A673 (cell line): ENCODE measurements around the gene EYS. TPM values are rescaled to one million over a fixed set of nuclear protein-coding genes. Genes with fewer than 3 reads are reported as not detected.

Source experiments
- BruUV-seq: library from RNA; stranded (reverse); fragments of 400-500 nt; replicated peaks from 2 replicates; lab custom pipeline; 2021; lab: Mats Ljungman, UMichigan
- CTCF ChIA-PET: fragments of 300-600 bp; sonication (Branson Sonifier 250); formaldehyde crosslinking; loops from one replicate; lab custom pipeline; 2022; ENCODE audit warnings: antibody characterized with exemption; lab: Charles Lee
- POLR2A ChIA-PET: fragments of 300-600 bp; sonication (Branson Sonifier 250); formaldehyde crosslinking; loops from one replicate; lab custom pipeline; 2022; ENCODE audit warnings: antibody characterized with exemption; ENCODE audit not compliant: low non-redundant PET; lab: Charles Lee
- DNase-seq: peaks from one replicate; pipeline ENCODE4 v3.0.0-alpha.2; 2015; ENCODE audit warnings: low spot score
- H3K27ac ChIP-seq: fragments of 200-600 bp; sonication (generic); 2 replicates; pipeline ENCODE4 v1.5.1; 2016; ENCODE audit warnings: mixed run types, low read depth, mild to moderate bottlenecking, mixed read lengths, antibody characterized with exemption, low read length; ENCODE audit not compliant: poor library complexity, severe bottlenecking
- H3K27me3 ChIP-seq: fragments of 200-600 bp; sonication (generic); replicated peaks from 2 replicates; pipeline ENCODE4 v1.6.1; 2017; ENCODE audit warnings: mixed run types, low read depth, mild to moderate bottlenecking, mixed read lengths, antibody characterized with exemption, low read length; ENCODE audit not compliant: insufficient read depth, poor library complexity
- H3K36me3 ChIP-seq: fragments of 200-600 bp; sonication (generic); 2 replicates; pipeline ENCODE4 v1.6.1; 2016; ENCODE audit warnings: mixed run types, mild to moderate bottlenecking, mixed read lengths, antibody characterized with exemption, low read length; ENCODE audit not compliant: insufficient read depth, poor library complexity, severe bottlenecking
- H3K4me1 ChIP-seq: fragments of 200-600 bp; sonication (generic); 2 replicates; pipeline ENCODE4 v1.6.1; 2017; ENCODE audit warnings: mixed run types, mild to moderate bottlenecking, mixed read lengths, antibody characterized with exemption, low read length; ENCODE audit not compliant: insufficient read depth, poor library complexity, severe bottlenecking
- H3K4me3 ChIP-seq: fragments of 200-600 bp; sonication (generic); 2 replicates; pipeline ENCODE4 v1.5.1; 2016; ENCODE audit warnings: low read depth, mixed run types, mild to moderate bottlenecking, mixed read lengths, low read length; ENCODE audit not compliant: poor library complexity, severe bottlenecking
- H3K9me3 ChIP-seq: fragments of 200-600 bp; sonication (generic); 2 replicates; pipeline ENCODE4 v1.6.1; 2016; ENCODE audit warnings: mixed run types, low read depth, mild to moderate bottlenecking, mixed read lengths, antibody characterized with exemption, low read length; ENCODE audit not compliant: poor library complexity, severe bottlenecking
- EZH2 ChIP-seq: fragments of 200-600 bp; sonication (generic); IDR thresholded peaks from 2 replicates; pipeline ENCODE4 v1.6.1; 2017; ENCODE audit warnings: borderline replicate concordance, low read depth, mild to moderate bottlenecking, mixed read lengths, antibody characterized with exemption, low read length; ENCODE audit not compliant: poor library complexity, severe bottlenecking
- intact Hi-C: fragments of 100-400 bp; cut with micrococcal nuclease; formaldehyde crosslinking; loops from one replicate; pipeline ENCODE4 v1.10.0; 2022; ENCODE audit not compliant: unreplicated experiment
- total RNA-seq: library from RNA; stranded (reverse); gene quantifications from 2 replicates; pipeline ENCODE4 v1.2.3, GENCODE V29; 2021
- TF ChIP-seq, protein P1 (sequence below): fragments of 300-800, 200-600 bp; sonication (generic); conservative IDR thresholded peaks from 2 replicates; pipeline ENCODE4 v1.5.1; 2017; ENCODE audit warnings: low read depth, mild to moderate bottlenecking, antibody characterized with exemption, low read length, moderate library complexity, mixed read lengths

EYS gene
- total RNA-seq, 1 experiment from 2014 or later, result 0.47 TPM

- ChIA-PET POLR2A (no interaction called here), CTCF (no interaction called here)
- no TSS peak for BruUV-seq
- H3K4me1 ChIP-seq, result no peaks in the 10 kb centered on the region
- TF ChIP-seq EZH2, result no peak
- TF ChIP-seq, protein P1, sequence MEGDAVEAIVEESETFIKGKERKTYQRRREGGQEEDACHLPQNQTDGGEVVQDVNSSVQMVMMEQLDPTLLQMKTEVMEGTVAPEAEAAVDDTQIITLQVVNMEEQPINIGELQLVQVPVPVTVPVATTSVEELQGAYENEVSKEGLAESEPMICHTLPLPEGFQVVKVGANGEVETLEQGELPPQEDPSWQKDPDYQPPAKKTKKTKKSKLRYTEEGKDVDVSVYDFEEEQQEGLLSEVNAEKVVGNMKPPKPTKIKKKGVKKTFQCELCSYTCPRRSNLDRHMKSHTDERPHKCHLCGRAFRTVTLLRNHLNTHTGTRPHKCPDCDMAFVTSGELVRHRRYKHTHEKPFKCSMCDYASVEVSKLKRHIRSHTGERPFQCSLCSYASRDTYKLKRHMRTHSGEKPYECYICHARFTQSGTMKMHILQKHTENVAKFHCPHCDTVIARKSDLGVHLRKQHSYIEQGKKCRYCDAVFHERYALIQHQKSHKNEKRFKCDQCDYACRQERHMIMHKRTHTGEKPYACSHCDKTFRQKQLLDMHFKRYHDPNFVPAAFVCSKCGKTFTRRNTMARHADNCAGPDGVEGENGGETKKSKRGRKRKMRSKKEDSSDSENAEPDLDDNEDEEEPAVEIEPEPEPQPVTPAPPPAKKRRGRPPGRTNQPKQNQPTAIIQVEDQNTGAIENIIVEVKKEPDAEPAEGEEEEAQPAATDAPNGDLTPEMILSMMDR, result no peak
- no peak for DNase-seq
- H3K36me3 ChIP-seq, result no peaks in the 10 kb centered on the region
- H3K27me3 ChIP-seq, result no peaks in the 10 kb centered on the region
- no peak overlapping the region for H3K27ac ChIP-seq
- H3K9me3 ChIP-seq, result no peaks in the 10 kb centered on the region
- intact Hi-C loops, result no loop called here
- no peak overlapping the region for H3K4me3 ChIP-seq
These were observed 1622.8 kb downstream of the EYS start for GRCh38 chr6:64084185-64084663.

GRCh38 chr6:64083261-64083660 is 1623.8 kb downstream of the EYS start:
- no peaks in the 10 kb centered on the region for H3K4me1 ChIP-seq
- POLR2A ChIA-PET, result no interaction called here
- CTCF ChIA-PET, result no interaction called here
- BruUV-seq, result no TSS peak
- no peak for DNase-seq
- H3K27ac ChIP-seq, result no peak overlapping the region
- TF ChIP-seq EZH2, result no peak
- TF ChIP-seq, protein P1, result no peak
- no peak overlapping the region for H3K4me3 ChIP-seq
- no peaks in the 10 kb centered on the region for H3K36me3 ChIP-seq
- intact Hi-C loops, result no loop called here
- no peaks in the 10 kb centered on the region for H3K9me3 ChIP-seq
- H3K27me3 ChIP-seq, result no peaks in the 10 kb centered on the region

DNA sequence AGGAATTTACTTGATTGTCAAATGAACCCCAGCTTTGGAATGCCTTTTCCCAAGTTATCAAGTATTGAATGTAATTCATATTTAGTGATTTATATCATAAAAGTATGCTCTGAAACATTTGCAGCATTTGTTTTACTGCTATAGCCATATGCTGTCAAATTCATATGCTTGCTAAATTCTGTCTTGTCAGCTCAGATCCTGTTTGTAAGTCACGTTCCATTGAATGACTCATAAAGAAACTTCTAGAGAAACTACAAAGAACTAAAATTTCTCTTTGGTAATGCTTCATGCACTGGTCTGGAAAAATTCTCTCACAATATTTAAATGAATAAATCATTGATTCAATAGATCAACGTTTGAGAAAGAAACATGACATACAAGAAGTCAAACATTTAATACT is 1625.6 kb downstream of the EYS start:
- H3K4me1 ChIP-seq, result no peaks in the 10 kb centered on the region
- TF ChIP-seq, protein P1, result no peak
- no peak for TF ChIP-seq EZH2
- no peaks in the 10 kb centered on the region for H3K27me3 ChIP-seq
- POLR2A ChIA-PET, result no interaction called here
- H3K4me3 ChIP-seq, result no peak overlapping the region
- no TSS peak for BruUV-seq
- no peaks in the 10 kb centered on the region for H3K36me3 ChIP-seq
- CTCF ChIA-PET, result no interaction called here
- no peak overlapping the region for H3K27ac ChIP-seq
- intact Hi-C loops, result no loop called here
- H3K9me3 ChIP-seq, result no peaks in the 10 kb centered on the region
- DNase-seq, result no peak
